Spleen (tissue), 11 donors: Measurements from ENCODE around the gene NDRG3. TPM values are rescaled to one million over a fixed set of nuclear protein-coding genes. Genes with fewer than 3 reads are reported as not detected.

Source experiments
- DNase-seq: peaks from one replicate; pipeline ENCODE4 v3.0.0-alpha.2; 2020
- H3K27ac ChIP-seq, 8 donors: fragments of 200-600 bp; sonication (generic) in 7 of 8; 1 replicate in 4 of 8; 2 replicates in 4 of 8; pipeline versions ENCODE4 v1.5.0 to v1.8.0; 2016 to 2021; ENCODE audit warnings: inconsistent platforms in 4 of 8, mild to moderate bottlenecking in 4 of 8, moderate library complexity in 1 of 8
- H3K27me3 ChIP-seq, 7 donors: fragments of 200-600 bp; sonication (generic) in 6 of 7; replicated peaks in 1 of 7; 1 replicate in 4 of 7; 2 replicates in 3 of 7; pipeline versions ENCODE4 v1.5.0 to v1.8.0; 2016 to 2021; ENCODE audit warnings: inconsistent platforms in 3 of 7, mild to moderate bottlenecking in 1 of 7
- H3K36me3 ChIP-seq, 6 donors: fragments of 200-600 bp; sonication (generic) in 5 of 6; 1 replicate in 4 of 6; 2 replicates in 2 of 6; pipeline versions ENCODE4 v1.5.0 to v1.8.0; 2016 to 2021; ENCODE audit warnings: inconsistent platforms in 2 of 6
- H3K4me1 ChIP-seq, 6 donors: fragments of 200-600 bp; sonication (generic) in 5 of 6; 1 replicate in 3 of 6; 2 replicates in 3 of 6; pipeline versions ENCODE4 v1.5.0 to v1.8.0; 2016 to 2021; ENCODE audit warnings: inconsistent platforms in 3 of 6
- H3K4me3 ChIP-seq, 8 donors: fragments of 200-600 bp; sonication (generic) in 7 of 8; 1 replicate in 4 of 8; 2 replicates in 4 of 8; pipeline versions ENCODE4 v1.5.0 to v1.8.0; 2016 to 2021; ENCODE audit warnings: inconsistent platforms in 4 of 8, mild to moderate bottlenecking in 4 of 8, moderate library complexity in 2 of 8
- H3K9me3 ChIP-seq, 8 donors: fragments of 200-600 bp; sonication (generic) in 7 of 8; 1 replicate in 4 of 8; 2 replicates in 4 of 8; pipeline versions ENCODE4 v1.5.0 to v1.8.0; 2016 to 2021; ENCODE audit warnings: inconsistent platforms in 4 of 8
- POLR2A ChIP-seq, 3 donors: fragments of 450-650 bp; IDR thresholded peaks; one replicate each; pipeline ENCODE4 v1.5.1; 2017; ENCODE audit warnings: antibody characterized with exemption in 3 of 3, mild to moderate bottlenecking in 1 of 3
- POLR2AphosphoS5 ChIP-seq, 3 donors: sonication (generic); formaldehyde crosslinking; IDR thresholded peaks; one replicate each; pipeline ENCODE4 v1.5.1; 2017; ENCODE audit warnings: antibody characterized with exemption in 3 of 3
- WGBS, 5 donors: extraction: QIAGEN DNeasy Blood & Tissue Kit in 3 of 5; methylation state at CpG; one replicate each; pipeline versions ENCODE4 v1.1.5 to v1.1.7; 2013 to 2018; 5-methylcytosine and 5-hydroxymethylcytosine counted together
- intact Hi-C: fragments of 100-400 bp; cut with DNase I; formaldehyde crosslinking; loops from one replicate; pipeline ENCODE4 v1.15.0; 2023; ENCODE audit warnings: low total_unique reads
- polyA plus RNA-seq, 3 donors: library from polyadenylated mRNA; stranded (reverse); fragments of 200-250 nt; gene quantifications; one replicate each; pipeline ENCODE4 v1.2.1, GENCODE V29; 2013
- total RNA-seq, 7 donors: library from RNA; depleted of rRNA in 3 of 7; stranded (reverse); fragments of >200 nt in 3 of 7; fragmentation: NEBNext Ultra II Directional in 4 of 7; extraction: Animal tissue kit (Norgen Biotek cat#: 25700) in 4 of 7; gene quantifications; one replicate each; pipeline versions ENCODE4 v1.1.0 to v1.2.1, GENCODE V29; 2016 to 2021
- TF ChIP-seq, protein P1 (sequence below), 11 experiments: fragments of 200-600 bp in 7 of 11; fragments of 450-650 bp in 4 of 11; sonication (generic) in 4 of 11; IDR thresholded peaks in 8 of 11; conservative IDR thresholded peaks in 3 of 11; 1 replicate in 7 of 11; 2 replicates in 4 of 11; pipeline versions ENCODE4 v1.4.0 to v1.8.0; 2016 to 2021; ENCODE audit warnings: antibody characterized with exemption in 11 of 11, inconsistent platforms in 4 of 11, mild to moderate bottlenecking in 1 of 11
- donor health status: healthy with polysubstance abuse.
- donor health status: DM: no; HTN: no; CAD: no; lungs with moderate emphysema.
- donor health status: DM: no; HTN: no; CAD: no.
- donor health status: Bipolar disorder and iron deficiency.
- donor health status: healthy.
- donor health status: DM: no; HTN: no; CAD: no.
- donor health status: DM: yes; HTN: yes; CAD: no.

The NDRG3 gene
- total and polyA plus RNA-seq, 10 donors, result 15.5 to 32.0 (median 27.1) TPM

DNA sequence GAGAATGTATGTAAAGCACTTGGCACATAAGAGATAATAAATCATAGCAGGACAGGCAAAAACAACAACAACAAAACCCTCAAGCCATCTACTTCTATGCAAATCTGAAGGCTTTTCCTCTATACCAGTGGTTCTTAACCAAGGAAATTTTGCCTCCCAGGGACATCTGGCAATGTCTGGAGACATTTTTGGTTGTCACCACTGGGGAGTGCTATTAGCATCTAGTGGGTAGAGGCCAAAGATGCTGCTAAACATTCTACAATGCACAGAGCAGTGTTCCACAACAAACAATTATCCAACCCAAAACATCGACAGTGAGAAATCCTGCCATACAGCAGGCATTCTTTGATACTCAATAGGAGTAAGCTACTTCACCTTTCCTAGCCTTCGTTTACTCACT is 28.2 kb downstream of the NDRG3 start:
- no peak for TF ChIP-seq POLR2AphosphoS5 (IDR thresholded peaks at IDR 0.05)
- no peak for TF ChIP-seq POLR2A (IDR thresholded peaks at IDR 0.05)
- TF ChIP-seq, protein P1, sequence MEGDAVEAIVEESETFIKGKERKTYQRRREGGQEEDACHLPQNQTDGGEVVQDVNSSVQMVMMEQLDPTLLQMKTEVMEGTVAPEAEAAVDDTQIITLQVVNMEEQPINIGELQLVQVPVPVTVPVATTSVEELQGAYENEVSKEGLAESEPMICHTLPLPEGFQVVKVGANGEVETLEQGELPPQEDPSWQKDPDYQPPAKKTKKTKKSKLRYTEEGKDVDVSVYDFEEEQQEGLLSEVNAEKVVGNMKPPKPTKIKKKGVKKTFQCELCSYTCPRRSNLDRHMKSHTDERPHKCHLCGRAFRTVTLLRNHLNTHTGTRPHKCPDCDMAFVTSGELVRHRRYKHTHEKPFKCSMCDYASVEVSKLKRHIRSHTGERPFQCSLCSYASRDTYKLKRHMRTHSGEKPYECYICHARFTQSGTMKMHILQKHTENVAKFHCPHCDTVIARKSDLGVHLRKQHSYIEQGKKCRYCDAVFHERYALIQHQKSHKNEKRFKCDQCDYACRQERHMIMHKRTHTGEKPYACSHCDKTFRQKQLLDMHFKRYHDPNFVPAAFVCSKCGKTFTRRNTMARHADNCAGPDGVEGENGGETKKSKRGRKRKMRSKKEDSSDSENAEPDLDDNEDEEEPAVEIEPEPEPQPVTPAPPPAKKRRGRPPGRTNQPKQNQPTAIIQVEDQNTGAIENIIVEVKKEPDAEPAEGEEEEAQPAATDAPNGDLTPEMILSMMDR (IDR thresholded peaks at IDR 0.05 in 8 of 11, conservative IDR thresholded peaks at IDR 0.05 in 3 of 11), result peak in 9 of 11 experiments; percentile 13 to 45 (median 24)
- no peak overlapping the region for H3K27ac ChIP-seq
- no peak for DNase-seq
- no peaks in the 10 kb centered on the region for H3K4me1 ChIP-seq
- H3K36me3 ChIP-seq, result peaks cover 0 to 46% (median 3%) of the 10 kb centered on the region in 6 donors
- no peaks in the 10 kb centered on the region for H3K27me3 ChIP-seq
- no peak overlapping the region for H3K4me3 ChIP-seq
- no peaks in the 10 kb centered on the region for H3K9me3 ChIP-seq
- 92 to 98% (median 95%) methylated on average over 2 of the region's 2 CpGs for whole genome bisulfite sequencing, 5 donors
- intact Hi-C loops, result no loop called here

GRCh38 chr20:36717021-36717420 is 28.9 kb downstream of the NDRG3 start:
- Histone ChIP-seq H3K27me3 (no peaks in the 10 kb centered on the region), H3K36me3 (peaks cover 0 to 45% (median 3%) of the 10 kb centered on the region in 6 donors), H3K9me3 (no peaks in the 10 kb centered on the region), H3K4me1 (no peaks in the 10 kb centered on the region), H3K4me3 (no peak overlapping the region), H3K27ac (no peak overlapping the region)
- TF ChIP-seq POLR2A (IDR thresholded peaks at IDR 0.05), result no peak
- TF ChIP-seq POLR2AphosphoS5 (IDR thresholded peaks at IDR 0.05), result no peak
- TF ChIP-seq, protein P1 (IDR thresholded peaks at IDR 0.05 in 8 of 11, conservative IDR thresholded peaks at IDR 0.05 in 3 of 11), result no peak
- intact Hi-C loops, result no loop called here
- no peak for DNase-seq
- WGBS, 5 donors, result 88 to 93% (median 92%) methylated on average over 3 of the region's 3 CpGs

GRCh38 chr20:36712775-36713174 is 33.1 kb downstream of the NDRG3 start:
- no peak overlapping the region for H3K27ac ChIP-seq
- intact Hi-C loops, result no loop called here
- no peak for TF ChIP-seq POLR2AphosphoS5 (IDR thresholded peaks at IDR 0.05)
- TF ChIP-seq, protein P1 (IDR thresholded peaks at IDR 0.05 in 8 of 11, conservative IDR thresholded peaks at IDR 0.05 in 3 of 11), result no peak
- no peak for TF ChIP-seq POLR2A (IDR thresholded peaks at IDR 0.05)
- WGBS, 5 donors, result 87 to 100% (median 100%) methylated on average over 1 of the region's 1 CpG
- no peak for DNase-seq
- H3K36me3 ChIP-seq, result peaks cover 0 to 4% (median 0%) of the 10 kb centered on the region in 6 donors
- H3K27me3 ChIP-seq, result no peaks in the 10 kb centered on the region
- H3K9me3 ChIP-seq, result no peaks in the 10 kb centered on the region
- H3K4me1 ChIP-seq, result no peaks in the 10 kb centered on the region
- H3K4me3 ChIP-seq, result no peak overlapping the region

GRCh38 chr20:36709126-36709525 is 36.8 kb downstream of the NDRG3 start:
- Histone ChIP-seq H3K9me3 (no peaks in the 10 kb centered on the region), H3K27ac (no peak overlapping the region), H3K36me3 (peaks cover 0 to 27% (median 6%) of the 10 kb centered on the region in 6 donors), H3K4me3 (no peak overlapping the region), H3K4me1 (no peaks in the 10 kb centered on the region), H3K27me3 (no peaks in the 10 kb centered on the region)
- intact Hi-C loops, result no loop called here
- WGBS, 5 donors, result 83 to 93% (median 92%) methylated on average over 5 of the region's 5 CpGs
- DNase-seq, result no peak
- no peak for TF ChIP-seq POLR2A (IDR thresholded peaks at IDR 0.05)
- TF ChIP-seq, protein P1 (IDR thresholded peaks at IDR 0.05 in 8 of 11, conservative IDR thresholded peaks at IDR 0.05 in 3 of 11), result no peak
- TF ChIP-seq POLR2AphosphoS5 (IDR thresholded peaks at IDR 0.05), result no peak
